H1 (cell line): ENCODE data around the gene AASDH. TPM values are rescaled to one million over a fixed set of nuclear protein-coding genes. Genes with fewer than 3 reads are reported as not detected.

ENCODE experiments used
- CTCF ChIA-PET: fragments of 300-600 bp; sonication (Branson Sonifier 250); formaldehyde crosslinking; loops from one replicate; lab custom pipeline; 2021; ENCODE audit not compliant: partially characterized antibody; lab: Charles Lee
- POLR2A ChIA-PET: fragments of 300-600 bp; sonication (Branson Sonifier 250); formaldehyde crosslinking; loops from one replicate; lab custom pipeline; 2021; ENCODE audit warnings: inconsistent platforms; ENCODE audit not compliant: partially characterized antibody; lab: Charles Lee
- DNase-seq, 2 experiments: peaks; one replicate each; pipeline versions ENCODE4 v3.0.0 to v3.0.0-alpha.2; 2010 to 2022; ENCODE audit warnings: low spot score in 2 of 2, low read depth in 1 of 2, mixed read lengths in 1 of 2
- FAIRE-seq: peaks from 2 replicates; lab custom pipeline; 2011; peaks lifted over from hg19 to GRCh38; lab: Jason Lieb, UNC
- H2AFZ ChIP-seq: 2 replicates; pipeline ENCODE4 v1.8.1; 2012; ENCODE audit warnings: low read length, inconsistent platforms
- H2AK5ac ChIP-seq: 2 replicates; pipeline ENCODE4 v1.6.1; 2013; ENCODE audit warnings: low read depth, low read length
- H2BK120ac ChIP-seq: replicated peaks from 2 replicates; pipeline ENCODE3; 2013; ENCODE audit warnings: low read depth, low read length, inconsistent platforms
- H2BK12ac ChIP-seq: 2 replicates; pipeline ENCODE4 v1.6.1; 2013; ENCODE audit warnings: low read depth, low read length
- H2BK15ac ChIP-seq: 2 replicates; pipeline ENCODE4 v1.6.1; 2013; ENCODE audit warnings: low read length
- H2BK20ac ChIP-seq: 2 replicates; pipeline ENCODE4 v1.6.1; 2013; ENCODE audit warnings: low read length
- H2BK5ac ChIP-seq: 2 replicates; pipeline ENCODE4 v1.6.1; 2013; ENCODE audit warnings: low read depth, low read length
- H3K14ac ChIP-seq: 2 replicates; pipeline ENCODE4 v1.6.1; 2013; ENCODE audit warnings: inconsistent platforms; ENCODE audit not compliant: insufficient read length
- H3K18ac ChIP-seq: 2 replicates; pipeline ENCODE4 v1.6.1; 2013; ENCODE audit warnings: low read length; ENCODE audit errors: extremely low read depth
- H3K23ac ChIP-seq: 2 replicates; pipeline ENCODE4 v1.6.1; 2013; ENCODE audit warnings: inconsistent platforms; ENCODE audit not compliant: insufficient read length
- H3K23me2 ChIP-seq: 2 replicates; pipeline ENCODE4 v1.6.1; 2013; ENCODE audit warnings: low read depth, low read length
- H3K27ac ChIP-seq: 2 replicates; pipeline ENCODE4 v1.6.1; 2011; ENCODE audit warnings: low read depth, low read length, inconsistent platforms
- H3K27me3 ChIP-seq, 4 experiments: replicated peaks in 1 of 4; 1 replicate in 1 of 4; 2 replicates in 3 of 4; pipeline versions ENCODE4 v1.6.1 to v1.8.1; 2011 to 2013; ENCODE audit warnings: low read length in 3 of 4, mild to moderate bottlenecking in 3 of 4, inconsistent platforms in 2 of 4, mixed read lengths in 2 of 4, moderate library complexity in 1 of 4; ENCODE audit not compliant: control insufficient read depth in 3 of 4, insufficient read depth in 3 of 4; ENCODE audit errors: extremely low read depth in 1 of 4
- H3K36me3 ChIP-seq, 4 experiments: 2 replicates each; pipeline versions ENCODE4 v1.6.1 to v1.8.1; 2011 to 2013; ENCODE audit warnings: mild to moderate bottlenecking in 4 of 4, low read length in 3 of 4, moderate library complexity in 2 of 4, control low read depth in 1 of 4, inconsistent platforms in 1 of 4; ENCODE audit not compliant: insufficient read depth in 4 of 4, control insufficient read depth in 2 of 4
- H3K4ac ChIP-seq: replicated peaks from 2 replicates; pipeline ENCODE3; 2013; ENCODE audit warnings: low read length, low read depth, mixed read lengths, inconsistent platforms; ENCODE audit not compliant: insufficient read length
- H3K4me1 ChIP-seq, 4 experiments: replicated peaks in 1 of 4; 1 replicate in 1 of 4; 2 replicates in 3 of 4; pipeline versions ENCODE4 v1.6.1 to v1.8.1; 2011 to 2013; ENCODE audit warnings: low read length in 3 of 4, inconsistent platforms in 2 of 4, mixed read lengths in 1 of 4; ENCODE audit not compliant: insufficient read depth in 4 of 4, control insufficient read depth in 3 of 4
- H3K4me2 ChIP-seq, 2 experiments: 2 replicates each; pipeline versions ENCODE4 v1.6.1 to v1.8.1; 2011 to 2013; ENCODE audit warnings: low read depth in 2 of 2, low read length in 2 of 2, control low read depth in 1 of 2, inconsistent platforms in 1 of 2, mild to moderate bottlenecking in 1 of 2; ENCODE audit not compliant: insufficient read depth in 1 of 2
- H3K4me3 ChIP-seq, 4 experiments: fragments of 200-600, 300-600 bp in 1 of 4; sonication (generic), shearing (Covaris generic), sonication (Bioruptor Twin) in 1 of 4; 2 replicates each; pipeline versions ENCODE4 v1.5.1 to v1.8.1; 2011 to 2016; ENCODE audit warnings: low read length in 4 of 4, low read depth in 3 of 4, control low read depth in 2 of 4, inconsistent platforms in 2 of 4, mild to moderate bottlenecking in 2 of 4, mixed read lengths in 1 of 4, moderate library complexity in 1 of 4; ENCODE audit not compliant: insufficient read depth in 2 of 4; ENCODE audit errors: extremely low read depth in 1 of 4
- H3K56ac ChIP-seq: replicated peaks from 2 replicates; pipeline ENCODE3; 2013; ENCODE audit warnings: low read depth, mild to moderate bottlenecking, mixed read lengths, low read length, inconsistent platforms; ENCODE audit not compliant: insufficient read length
- H3K79me1 ChIP-seq: 2 replicates; pipeline ENCODE4 v1.6.1; 2013; ENCODE audit warnings: low read depth, low read length, control low read depth
- H3K79me2 ChIP-seq, 2 experiments: 2 replicates each; pipeline versions ENCODE4 v1.6.1 to v1.8.1; 2012 to 2013; ENCODE audit warnings: low read length in 2 of 2, mild to moderate bottlenecking in 2 of 2, inconsistent platforms in 1 of 2; ENCODE audit not compliant: insufficient read depth in 2 of 2, control insufficient read depth in 1 of 2
- H3K9ac ChIP-seq, 4 experiments: replicated peaks in 1 of 4; 1 replicate in 1 of 4; 2 replicates in 3 of 4; pipeline versions ENCODE4 v1.6.1 to v1.8.1; 2011 to 2013; ENCODE audit warnings: low read depth in 3 of 4, low read length in 3 of 4, control low read depth in 2 of 4, mild to moderate bottlenecking in 2 of 4, moderate library complexity in 2 of 4, inconsistent platforms in 1 of 4; ENCODE audit errors: extremely low read depth in 1 of 4
- H3K9me3 ChIP-seq, 2 experiments: 2 replicates each; pipeline versions ENCODE4 v1.6.1 to v1.8.1; 2012 to 2013; ENCODE audit warnings: mild to moderate bottlenecking in 2 of 2, moderate library complexity in 2 of 2, control low read depth in 1 of 2, inconsistent platforms in 1 of 2, low read depth in 1 of 2, low read length in 1 of 2, mixed read lengths in 1 of 2; ENCODE audit not compliant: insufficient read depth in 2 of 2
- H4K20me1 ChIP-seq, 2 experiments: replicated peaks in 1 of 2; 2 replicates each; pipeline versions ENCODE3 to v1.8.1; 2011 to 2013; ENCODE audit warnings: inconsistent platforms in 2 of 2, low read length in 2 of 2, mild to moderate bottlenecking in 1 of 2; ENCODE audit not compliant: insufficient read depth in 2 of 2, control insufficient read depth in 1 of 2
- H4K5ac ChIP-seq: 2 replicates; pipeline ENCODE4 v1.6.1; 2013; ENCODE audit warnings: low read length, low read depth, mixed read lengths, inconsistent platforms; ENCODE audit not compliant: insufficient read length
- H4K8ac ChIP-seq: 2 replicates; pipeline ENCODE4 v1.8.0; 2013; ENCODE audit warnings: mild to moderate bottlenecking, moderate library complexity, low read length, inconsistent platforms; ENCODE audit not compliant: insufficient read depth; ENCODE audit errors: extremely low read depth
- H4K91ac ChIP-seq: replicated peaks from 2 replicates; pipeline ENCODE3; 2013; ENCODE audit warnings: low read length, mixed read lengths, inconsistent platforms; ENCODE audit not compliant: insufficient read length
- ASH2L ChIP-seq: fragments of 200-600, 300-600 bp; sonication (generic); IDR thresholded peaks from one replicate; pipeline ENCODE4 v1.7.1; 2017; ENCODE audit warnings: low read length
- GABPA ChIP-seq: IDR thresholded peaks from 2 replicates; pipeline ENCODE4 v1.6.1; 2011; ENCODE audit warnings: mild to moderate bottlenecking, low read length, moderate library complexity, borderline replicate concordance; ENCODE audit not compliant: insufficient read depth
- KDM1A ChIP-seq: fragments of 200-600, 300-600 bp; sonication (generic); IDR thresholded peaks from 2 replicates; pipeline ENCODE4 v1.7.1; 2016; ENCODE audit warnings: mild to moderate bottlenecking, low read length, borderline replicate concordance
- MAX ChIP-seq: IDR thresholded peaks from 2 replicates; pipeline ENCODE4 v1.6.1; 2012; ENCODE audit warnings: inconsistent platforms
- NRF1 ChIP-seq: IDR thresholded peaks from 2 replicates; pipeline ENCODE4 v1.6.1; 2011; ENCODE audit warnings: mild to moderate bottlenecking, low read depth, low read length, improper control_type of control experiment
- SIN3A ChIP-seq, 2 experiments: IDR thresholded peaks in 1 of 2; conservative IDR thresholded peaks in 1 of 2; 2 replicates each; pipeline ENCODE4 v1.6.1; 2011 to 2012; ENCODE audit warnings: low read length in 2 of 2, improper control_type of control experiment in 1 of 2, low read depth in 1 of 2, mild to moderate bottlenecking in 1 of 2
- TBP ChIP-seq: IDR thresholded peaks from 2 replicates; pipeline ENCODE4 v1.6.1; 2011; ENCODE audit warnings: low read depth, low read length, improper control_type of control experiment
- YY1 ChIP-seq: IDR thresholded peaks from 2 replicates; pipeline ENCODE4 v1.6.1; 2011; ENCODE audit warnings: low read depth, mild to moderate bottlenecking, low read length
- ZNF274 ChIP-seq: IDR thresholded peaks from 2 replicates; pipeline ENCODE4 v1.7.0; 2012; ENCODE audit warnings: low read length, borderline replicate concordance; ENCODE audit errors: extremely low read depth
- WGBS, 2 experiments: shearing (Covaris generic) in 1 of 2; methylation state at CpG; one replicate each; pipeline versions ENCODE4 v1.1.6 to v1.1.7; 2013 to 2015; ENCODE audit warnings: low lambda C conversion rate in 2 of 2, mixed read lengths in 2 of 2, inconsistent platforms in 1 of 2, low coverage in 1 of 2, missing lambda C conversion rate in 1 of 2; ENCODE audit not compliant: insufficient replicate concordance in 2 of 2, insufficient coverage in 1 of 2, insufficient read length in 1 of 2; ENCODE audit errors: extremely low coverage in 1 of 2, missing lambda C conversion rate in 1 of 2; 5-methylcytosine and 5-hydroxymethylcytosine counted together
- polyA plus RNA-seq, 7 experiments: library from polyadenylated mRNA; depleted of rRNA in 3 of 7; stranded (reverse) in 5 of 7; unstranded in 2 of 7; fragments of >200 nt in 5 of 7; fragments of 200-250 nt in 2 of 7; gene quantifications; 1 replicate in 5 of 7; 2 replicates in 1 of 7; 4 replicates in 1 of 7; pipeline versions ENCODE4 v1.2.1 to v1.2.3, GENCODE V29; 2011 to 2013; ENCODE audit warnings: missing spikeins in 2 of 7, mixed read lengths in 2 of 7
- total RNA-seq: library from RNA; stranded (reverse); fragmentation: NEBNext Ultra II Directional; extraction: Animal tissue kit (Norgen Biotek cat#: 25700); gene quantifications from 2 replicates; pipeline ENCODE4 v1.2.1, GENCODE V29; 2021

The AASDH gene
- total and polyA plus RNA-seq, 2 of the 8 experiments (the other 6 are each of a cell fraction or from before 2014, with no cell fraction given), result 8.0 to 10.9 TPM

GRCh38 chr4:56389558-56389957 is 2.3 kb upstream of the AASDH start:
- Histone ChIP-seq H3K4me2 (no peak overlapping the region), H3K14ac (no peak overlapping the region), H3K27me3 (no peaks in the 10 kb centered on the region), H2BK12ac (no peak overlapping the region), H3K23ac (no peak overlapping the region), H3K36me3 (peaks cover 0 to 12% (median 1%) of the 10 kb centered on the region in 4 experiments; a peak in 3 of 8 replicates), H4K20me1 (peaks cover 0 to 2% of the 10 kb centered on the region in 2 experiments), H3K23me2 (peaks cover 4% of the 10 kb centered on the region), H2BK20ac (no peak overlapping the region), H4K8ac (no peak overlapping the region), H2BK120ac (no peak overlapping the region), H3K4me1 (peaks cover 0 to 5% (median 0%) of the 10 kb centered on the region in 4 experiments; a peak in 2 of 7 replicates), H3K79me1 (no peaks in the 10 kb centered on the region), H3K18ac (no peak overlapping the region), H4K91ac (no peak overlapping the region), H2BK15ac (no peak overlapping the region), H3K9me3 (no peaks in the 10 kb centered on the region), H3K4ac (no peak overlapping the region), H2AFZ (no peak overlapping the region), H3K9ac (no peak overlapping the region), H2BK5ac (no peak overlapping the region), H3K27ac (no peak overlapping the region), H3K56ac (no peak overlapping the region), H3K79me2 (peaks cover 0 to 20% of the 10 kb centered on the region in 2 experiments; a peak in 1 of 4 replicates), H4K5ac (no peak overlapping the region), H3K4me3 (no peak overlapping the region), H2AK5ac (no peak overlapping the region)
- DNase-seq (no peak), FAIRE-seq (no peak)
- CTCF ChIA-PET, result no interaction called here
- POLR2A ChIA-PET, result interaction anchor here (0.8 to 6.1 kb wide), 6 partner anchors 8 to 52 kb away, joined by 3 to 75 read pairs (median 4); partner anchors contain the start of genes PAICS and PPAT
- TF ChIP-seq ZNF274 (no peak), SIN3A (conservative IDR thresholded peaks at IDR 0.05 in 1 of 2, IDR thresholded peaks at IDR 0.05 in 1 of 2; ENCODE audit: low read depth in 1 of 2, low read length in 2 of 2) (no peak), KDM1A (no peak), ASH2L (no peak), MAX (no peak), YY1 (no peak), GABPA (no peak), NRF1 (no peak), TBP (no peak)
- 79% methylated on average over 1 of the region's 1 CpG; no CpG with 5 or more reads in 1 of the 2 experiments for WGBS, 2 experiments
